IPS-20b (cell line): Measurements from ENCODE around the gene PF4V1.

Source experiments
- H3K27ac ChIP-seq: one replicate; pipeline ENCODE4 v1.5.1; 2013; ENCODE audit warnings: low read length
- H3K27me3 ChIP-seq: 2 replicates; pipeline ENCODE4 v1.6.1; 2013; ENCODE audit warnings: mild to moderate bottlenecking, low read length, inconsistent platforms; ENCODE audit not compliant: insufficient read depth
- H3K36me3 ChIP-seq: 2 replicates; pipeline ENCODE4 v1.6.1; 2013; ENCODE audit warnings: low read depth, mild to moderate bottlenecking, inconsistent platforms, low read length, moderate library complexity; ENCODE audit not compliant: insufficient read depth
- H3K4me1 ChIP-seq: 2 replicates; pipeline ENCODE4 v1.6.1; 2013; ENCODE audit warnings: mild to moderate bottlenecking, control low read depth, inconsistent platforms, low read length, moderate library complexity; ENCODE audit not compliant: insufficient read depth
- H3K4me3 ChIP-seq: 2 replicates; pipeline ENCODE4 v1.5.1; 2013; ENCODE audit warnings: mild to moderate bottlenecking, low read length, inconsistent platforms
- H3K9ac ChIP-seq: 2 replicates; pipeline ENCODE4 v1.6.1; 2013; ENCODE audit warnings: low read depth, mild to moderate bottlenecking, inconsistent platforms, low read length, moderate library complexity
- H3K9me3 ChIP-seq: 2 replicates; pipeline ENCODE4 v1.6.1; 2013; ENCODE audit warnings: mild to moderate bottlenecking, low read depth, low read length, inconsistent platforms; ENCODE audit not compliant: insufficient read depth

The PF4V1 gene

GRCh38 chr4:73853246-73853704, at the start of gene PF4V1:
PF4V1 (plus strand) TSS chr4:73853296; CDS start chr4:73853363, 67 bp downstream.
- Histone ChIP-seq H3K36me3 (no peaks in the 10 kb centered on the region), H3K9me3 (no peaks in the 10 kb centered on the region), H3K27me3 (no peaks in the 10 kb centered on the region; the same call in 1 of the 2 replicates), H3K27ac (no peak within 1 kb of the TSS), H3K4me1 (no peaks in the 10 kb centered on the region; the same call in 1 of the 2 replicates), H3K4me3 (no peak within 1 kb of the TSS), H3K9ac (no peak within 1 kb of the TSS)

DNA sequence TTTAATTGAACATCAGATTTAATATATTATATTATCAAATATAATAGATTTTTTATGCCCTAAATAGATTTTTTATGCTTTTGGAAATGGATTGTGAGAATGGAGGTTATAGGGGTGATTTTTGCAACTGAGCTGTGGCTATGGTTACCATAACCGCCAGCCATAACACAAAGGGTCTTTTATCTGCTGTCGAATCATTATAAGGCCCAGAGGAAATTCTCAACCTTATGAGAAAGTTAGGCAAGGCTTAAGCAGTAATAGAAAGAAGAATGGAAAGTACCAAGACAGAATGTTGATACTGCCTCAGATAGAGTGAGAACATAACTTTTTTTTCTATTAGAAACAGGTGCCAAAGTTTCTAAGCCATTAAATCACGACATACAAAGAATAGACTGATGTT, 42.9 kb upstream of the PF4V1 start:
- H3K36me3 ChIP-seq, result no peaks in the 10 kb centered on the region
- H3K4me3 ChIP-seq, result no peak overlapping the region
- H3K9me3 ChIP-seq, result no peaks in the 10 kb centered on the region
- no peak overlapping the region for H3K27ac ChIP-seq
- H3K4me1 ChIP-seq, result no peaks in the 10 kb centered on the region; the same call in 1 of the 2 replicates
- H3K9ac ChIP-seq, result no peak overlapping the region
- no peaks in the 10 kb centered on the region for H3K27me3 ChIP-seq

GRCh38 chr4:73811841-73812240, 41.3 kb upstream of the PF4V1 start:
- no peak overlapping the region for H3K4me3 ChIP-seq
- no peak overlapping the region for H3K27ac ChIP-seq
- H3K27me3 ChIP-seq, result no peaks in the 10 kb centered on the region
- no peak overlapping the region for H3K9ac ChIP-seq
- H3K4me1 ChIP-seq, result no peaks in the 10 kb centered on the region; the same call in 1 of the 2 replicates
- H3K9me3 ChIP-seq, result no peaks in the 10 kb centered on the region
- H3K36me3 ChIP-seq, result no peaks in the 10 kb centered on the region

- H3K27me3 ChIP-seq, result no peaks in the 10 kb centered on the region
- H3K9me3 ChIP-seq, result no peaks in the 10 kb centered on the region
- no peaks in the 10 kb centered on the region for H3K36me3 ChIP-seq
- no peak overlapping the region for H3K4me3 ChIP-seq
- H3K27ac ChIP-seq, result no peak overlapping the region
- H3K9ac ChIP-seq, result no peak overlapping the region
- H3K4me1 ChIP-seq, result no peaks in the 10 kb centered on the region; the same call in 1 of the 2 replicates
Observed at GRCh38 chr4:73814679-73815078, 38.4 kb upstream of the PF4V1 start.

DNA sequence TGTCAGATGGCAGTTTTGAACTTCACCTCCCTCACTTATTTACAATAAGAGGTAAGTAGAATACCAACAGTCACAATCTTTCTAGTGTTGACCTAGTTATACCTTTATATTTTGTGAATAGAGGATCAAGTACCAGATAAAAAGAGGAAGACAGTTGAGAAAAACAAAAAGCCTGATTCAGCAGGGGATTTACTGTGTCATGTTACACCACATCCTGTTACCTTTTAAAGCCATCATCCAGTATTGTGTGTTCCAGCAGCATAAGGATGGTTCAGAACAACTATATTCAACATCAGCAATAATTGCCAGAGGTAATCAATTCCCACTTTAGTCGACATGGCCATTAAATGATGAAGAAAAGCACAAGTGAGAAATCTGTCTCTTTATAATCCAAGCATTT, 38.0 kb upstream of the PF4V1 start:
- H3K4me1 ChIP-seq, result no peaks in the 10 kb centered on the region; the same call in 1 of the 2 replicates
- no peaks in the 10 kb centered on the region for H3K36me3 ChIP-seq
- H3K4me3 ChIP-seq, result no peak overlapping the region
- no peak overlapping the region for H3K27ac ChIP-seq
- no peak overlapping the region for H3K9ac ChIP-seq
- no peaks in the 10 kb centered on the region for H3K27me3 ChIP-seq
- no peaks in the 10 kb centered on the region for H3K9me3 ChIP-seq

DNA sequence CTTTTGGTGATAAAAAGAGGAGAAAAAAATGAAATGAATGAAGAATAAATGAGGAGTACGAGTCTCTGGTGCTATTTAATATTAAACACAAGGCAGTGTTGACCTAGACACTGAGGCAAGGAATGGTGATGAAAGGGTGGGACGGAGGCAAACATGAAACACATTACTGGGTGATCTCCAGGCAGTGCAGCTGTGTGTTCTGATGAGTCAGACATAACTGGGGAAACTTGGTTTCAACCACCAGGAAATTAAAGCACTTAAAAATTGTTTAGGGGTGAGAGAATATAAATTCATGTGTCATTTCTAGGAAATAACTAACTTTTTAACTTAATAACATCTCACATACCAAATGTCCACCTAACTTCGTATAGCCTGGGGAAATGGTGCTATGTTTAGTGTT, 36.3 kb upstream of the PF4V1 start:
- H3K9me3 ChIP-seq, result no peaks in the 10 kb centered on the region
- no peak overlapping the region for H3K9ac ChIP-seq
- no peaks in the 10 kb centered on the region for H3K27me3 ChIP-seq
- H3K4me3 ChIP-seq, result no peak overlapping the region
- H3K4me1 ChIP-seq, result no peaks in the 10 kb centered on the region; the same call in 1 of the 2 replicates
- no peaks in the 10 kb centered on the region for H3K36me3 ChIP-seq
- H3K27ac ChIP-seq, result no peak overlapping the region

GRCh38 chr4:73817341-73817740, 35.8 kb upstream of the PF4V1 start:
- Histone ChIP-seq H3K36me3 (no peaks in the 10 kb centered on the region), H3K9ac (no peak overlapping the region), H3K27ac (no peak overlapping the region), H3K27me3 (no peaks in the 10 kb centered on the region), H3K9me3 (no peaks in the 10 kb centered on the region), H3K4me1 (no peaks in the 10 kb centered on the region; the same call in 1 of the 2 replicates), H3K4me3 (no peak overlapping the region)

DNA sequence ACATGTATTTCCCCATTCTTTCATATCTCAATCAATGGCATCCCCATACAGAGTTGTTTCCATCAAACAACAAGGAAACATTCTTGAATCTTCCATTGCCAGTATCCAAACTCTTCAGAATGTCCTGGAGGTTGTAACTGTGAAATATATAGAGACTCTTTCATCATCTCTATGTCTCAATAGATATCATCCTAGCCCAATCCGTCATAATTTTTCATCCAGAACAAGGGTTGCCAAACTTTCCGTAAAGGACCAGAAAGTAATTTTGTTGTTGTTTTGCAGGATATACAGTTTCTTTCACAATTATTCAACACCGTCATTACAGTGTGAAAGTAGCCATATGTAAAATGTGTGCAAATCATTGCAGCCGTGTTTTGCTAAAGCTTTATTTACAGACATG, 31.8 kb upstream of the PF4V1 start:
- H3K9me3 ChIP-seq, result no peaks in the 10 kb centered on the region

DNA sequence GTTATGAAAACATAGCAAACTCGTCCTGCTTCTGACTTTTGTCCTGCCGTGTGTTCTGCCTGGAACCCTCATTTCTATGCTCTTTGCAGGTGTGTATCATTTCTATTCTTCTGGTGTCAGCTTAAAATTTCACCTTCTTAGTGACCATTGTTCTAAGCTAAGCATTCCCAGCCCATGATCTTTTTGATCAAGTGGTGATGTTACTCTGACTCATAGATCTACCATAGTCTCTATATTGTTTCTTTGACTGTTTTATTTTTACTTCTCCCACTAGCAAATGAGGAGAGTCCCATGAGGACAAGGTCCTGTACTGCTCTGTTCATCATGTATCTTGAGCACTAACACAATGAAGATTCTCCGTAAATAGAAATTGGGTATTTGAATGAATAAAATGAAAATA, 30.7 kb upstream of the PF4V1 start:
- H3K9me3 ChIP-seq, result peaks cover 2% of the 10 kb centered on the region; the same call in 1 of the 2 replicates
- no peaks in the 10 kb centered on the region for H3K36me3 ChIP-seq
- H3K27me3 ChIP-seq, result no peaks in the 10 kb centered on the region
- H3K27ac ChIP-seq, result no peak overlapping the region
- H3K4me3 ChIP-seq, result no peak overlapping the region
- no peaks in the 10 kb centered on the region for H3K4me1 ChIP-seq
- no peak overlapping the region for H3K9ac ChIP-seq

More for the DNA sequence above, 31.8 kb upstream of the PF4V1 start:
- Histone ChIP-seq H3K4me1 (no peaks in the 10 kb centered on the region), H3K27me3 (no peaks in the 10 kb centered on the region), H3K4me3 (no peak overlapping the region), H3K27ac (no peak overlapping the region), H3K9ac (no peak overlapping the region), H3K36me3 (no peaks in the 10 kb centered on the region)

DNA sequence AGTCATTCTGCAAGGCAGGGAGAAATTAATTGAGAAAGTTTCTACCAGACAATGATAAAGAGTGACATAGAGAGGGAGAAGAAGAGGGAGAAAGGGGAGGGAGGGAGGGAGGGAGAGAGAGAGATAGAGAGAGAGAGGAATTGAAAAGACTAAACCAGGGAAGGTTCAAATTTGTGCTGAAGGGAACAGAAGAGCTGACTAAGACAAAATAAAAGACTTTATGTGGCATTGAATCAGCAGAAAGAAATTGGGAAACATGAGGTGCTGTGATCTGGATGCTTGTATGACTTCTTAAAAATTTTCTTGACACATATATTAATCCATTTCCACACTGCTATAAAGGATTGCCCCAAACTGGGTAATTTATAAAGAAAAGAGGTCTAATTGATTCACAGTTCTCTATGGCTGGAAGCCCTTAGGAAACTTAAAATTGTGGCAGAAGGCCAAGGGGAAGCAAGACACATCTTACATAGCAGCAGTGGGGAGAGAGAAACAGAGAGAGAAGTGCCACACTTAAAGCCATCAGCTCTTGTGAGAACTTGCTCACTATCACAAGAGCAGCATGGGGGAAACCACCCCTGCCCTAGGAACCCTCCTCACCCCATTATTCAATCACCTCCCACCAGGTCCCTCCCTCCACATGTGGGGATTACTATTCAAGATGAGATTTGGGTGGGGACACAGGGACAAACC, 30.1 kb upstream of the PF4V1 start:
- Histone ChIP-seq H3K36me3 (no peaks in the 10 kb centered on the region), H3K9me3 (peaks cover 8% of the 10 kb centered on the region; the same call in 1 of the 2 replicates), H3K9ac (no peak overlapping the region), H3K4me1 (no peaks in the 10 kb centered on the region), H3K27ac (no peak overlapping the region), H3K4me3 (no peak overlapping the region), H3K27me3 (no peaks in the 10 kb centered on the region)

DNA sequence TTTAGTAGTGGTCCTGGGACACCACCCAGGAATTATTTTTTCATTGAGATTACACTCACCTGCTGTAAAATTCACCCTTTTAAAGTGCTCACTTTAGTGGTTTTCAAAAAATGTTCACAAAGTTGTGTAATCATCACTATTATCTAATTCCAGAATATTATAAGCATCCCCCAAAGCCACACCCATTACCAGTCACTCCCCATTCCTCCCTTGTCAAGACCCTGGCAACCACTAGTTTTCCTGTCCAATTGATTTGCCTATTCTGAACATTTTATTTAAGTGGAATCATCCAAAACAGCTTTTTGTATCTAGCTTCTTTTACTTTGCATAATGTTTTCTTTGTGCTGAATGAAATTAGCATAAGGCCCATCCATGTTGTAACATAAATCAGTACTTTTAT, 29.3 kb upstream of the PF4V1 start:
- Histone ChIP-seq H3K36me3 (no peaks in the 10 kb centered on the region), H3K9ac (no peak overlapping the region), H3K27ac (no peak overlapping the region), H3K9me3 (peaks cover 8% of the 10 kb centered on the region; the same call in 1 of the 2 replicates), H3K27me3 (no peaks in the 10 kb centered on the region), H3K4me1 (no peaks in the 10 kb centered on the region), H3K4me3 (no peak overlapping the region)

DNA sequence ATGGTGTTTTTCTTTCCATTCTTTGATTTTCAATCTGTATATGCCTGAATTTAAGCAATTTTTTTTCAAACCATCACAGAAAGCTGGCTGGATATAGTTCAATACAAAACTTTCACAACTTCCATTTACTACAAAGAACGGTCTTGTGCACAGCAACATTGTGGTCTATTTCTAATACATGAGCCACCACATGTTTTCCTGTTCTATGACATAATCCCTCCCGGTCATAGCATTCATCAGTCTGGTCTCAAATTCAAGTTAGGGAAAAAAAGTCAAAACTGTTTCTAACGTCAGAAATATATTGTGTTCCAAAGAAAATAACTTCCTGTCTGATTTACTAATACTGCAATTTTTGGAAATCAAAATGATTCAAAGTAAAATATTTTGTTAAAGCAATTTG, 24.1 kb upstream of the PF4V1 start:
- Histone ChIP-seq H3K27ac (no peak overlapping the region), H3K9me3 (peaks cover 8% of the 10 kb centered on the region; the same call in 1 of the 2 replicates), H3K4me3 (no peak overlapping the region), H3K36me3 (no peaks in the 10 kb centered on the region), H3K27me3 (no peaks in the 10 kb centered on the region), H3K4me1 (no peaks in the 10 kb centered on the region), H3K9ac (no peak overlapping the region)
